HuH-7 (cell line): ENCODE results near the gene TXNL4A.

Source experiments
- DNase-seq: peaks from one replicate; pipeline ENCODE4 v3.0.0; 2011; ENCODE audit warnings: low spot score

Gene TXNL4A

GRCh38 chr18:79948719-79949411 lies 39.5 kb downstream of the TXNL4A start:
- DNase-seq = no peak

- DNase-seq = no peak
Observed at GRCh38 chr18:79947881-79948610, 40.3 kb downstream of the TXNL4A start.

- DNase-seq = no peak
Observed at GRCh38 chr18:79947054-79947755, 41.2 kb downstream of the TXNL4A start.

DNA sequence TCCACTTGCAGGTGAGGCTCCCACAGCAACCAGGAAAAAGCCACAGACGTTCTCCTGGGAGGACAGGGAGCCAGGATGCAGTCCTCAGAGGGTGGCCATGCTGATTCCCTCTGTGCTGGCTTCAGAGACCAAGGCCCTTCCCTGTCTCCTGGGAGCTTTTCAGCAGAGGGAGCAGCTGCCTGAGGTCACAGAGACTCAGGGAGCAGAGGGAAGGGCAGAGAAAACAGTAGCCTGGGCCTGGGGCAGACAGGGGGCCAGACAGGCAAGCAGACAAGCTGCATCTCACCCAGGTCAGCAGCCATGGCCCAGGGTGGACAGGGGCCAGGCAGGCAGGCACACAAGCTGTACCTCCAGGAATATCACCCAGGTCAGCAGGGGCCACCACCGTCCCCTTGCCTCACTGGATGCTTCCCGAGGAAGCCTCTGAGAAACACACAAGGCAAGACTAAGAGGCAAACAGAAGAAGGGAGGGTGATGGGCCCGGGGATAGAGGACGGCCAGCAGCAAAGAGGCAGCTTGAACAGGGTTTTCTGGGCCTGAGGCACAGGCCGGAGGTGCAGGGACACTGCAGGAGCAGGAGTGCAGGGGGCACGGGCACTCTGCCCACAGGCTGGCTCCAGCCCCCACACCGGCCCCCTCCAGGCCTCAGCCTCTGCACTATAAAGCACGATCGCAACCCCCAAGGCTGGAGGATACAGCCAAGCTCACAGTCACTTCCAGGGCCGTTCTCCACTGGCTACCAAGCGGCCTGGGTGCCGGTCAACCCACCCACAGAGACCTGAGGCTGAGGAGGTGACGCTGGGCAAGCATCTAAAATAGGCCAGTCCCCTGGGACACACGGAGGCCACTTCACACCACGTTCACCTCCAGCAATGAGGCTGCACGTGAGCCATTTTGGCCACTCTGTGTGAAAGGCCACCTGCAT lies 43.0 kb downstream of the TXNL4A start:
- no peak for DNase-seq

GRCh38 chr18:79944746-79945117 lies 43.6 kb downstream of the TXNL4A start:
- no peak for DNase-seq

DNA sequence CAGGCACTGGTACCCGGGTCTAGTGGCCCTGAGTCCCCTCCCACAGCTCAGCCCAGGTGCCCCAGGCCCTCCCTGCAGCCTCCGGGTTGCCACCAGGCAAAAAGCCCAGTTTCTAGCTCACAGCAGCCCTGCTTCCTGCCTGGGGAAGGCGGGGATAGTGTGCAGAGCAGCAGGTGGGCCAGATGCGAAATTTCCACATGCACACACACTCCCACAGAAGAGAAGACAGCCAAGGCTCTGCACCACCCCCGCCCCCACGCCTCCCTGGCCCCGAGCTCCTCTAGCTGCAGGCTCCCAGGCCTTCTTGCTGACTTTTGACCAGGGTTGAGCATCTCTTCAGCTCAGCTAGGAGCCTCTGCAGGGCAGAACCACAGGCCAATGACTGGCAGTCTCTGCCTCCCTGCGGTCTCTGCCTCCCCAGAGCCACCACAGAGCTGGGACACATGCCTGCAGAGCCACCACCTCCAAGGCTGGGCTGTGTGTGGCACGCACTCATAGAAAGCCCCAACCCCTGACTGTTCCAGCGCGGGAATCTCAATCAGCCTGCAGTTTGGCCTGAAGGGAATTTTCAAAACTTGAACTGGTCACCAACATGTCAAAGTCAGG lies 44.1 kb downstream of the TXNL4A start:
- no peak for DNase-seq

- no peak for DNase-seq
Observed at GRCh38 chr18:79943608-79944125, 44.7 kb downstream of the TXNL4A start.

GRCh38 chr18:79942786-79943607 lies 45.4 kb downstream of the TXNL4A start:
- no peak for DNase-seq

GRCh38 chr18:79942211-79942610 lies 46.2 kb downstream of the TXNL4A start:
- no peak for DNase-seq

DNA sequence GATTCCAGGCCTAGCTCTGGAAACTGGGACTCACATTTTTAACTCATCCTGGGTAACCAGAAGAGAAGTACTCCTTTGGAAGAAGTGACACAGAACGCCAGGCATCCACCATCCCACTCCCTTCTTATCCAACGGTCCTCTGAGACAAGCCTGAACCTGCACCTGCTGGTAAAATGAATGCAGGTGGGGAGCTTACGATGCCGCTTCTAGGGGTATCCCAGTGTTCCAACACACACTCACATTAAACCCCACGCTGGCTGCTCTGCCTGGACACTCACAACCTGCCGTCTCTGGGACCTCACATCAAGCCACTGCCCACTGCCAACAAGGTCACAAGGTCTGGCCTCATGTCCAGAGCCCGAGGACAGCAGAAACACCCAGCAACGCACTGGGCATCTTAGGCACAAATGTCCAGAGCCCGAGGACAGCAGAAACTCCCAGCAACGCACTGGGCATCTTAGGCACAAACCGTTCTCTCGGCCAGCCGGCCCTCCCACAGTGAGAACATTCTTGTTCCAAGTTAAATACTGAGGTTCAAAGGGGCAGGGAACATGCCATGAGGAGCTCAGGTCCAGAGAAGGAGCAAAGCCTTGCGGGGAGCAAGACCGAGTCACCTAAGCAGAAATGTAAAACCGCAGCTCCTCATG lies 46.8 kb downstream of the TXNL4A start:
- no peak for DNase-seq

DNA sequence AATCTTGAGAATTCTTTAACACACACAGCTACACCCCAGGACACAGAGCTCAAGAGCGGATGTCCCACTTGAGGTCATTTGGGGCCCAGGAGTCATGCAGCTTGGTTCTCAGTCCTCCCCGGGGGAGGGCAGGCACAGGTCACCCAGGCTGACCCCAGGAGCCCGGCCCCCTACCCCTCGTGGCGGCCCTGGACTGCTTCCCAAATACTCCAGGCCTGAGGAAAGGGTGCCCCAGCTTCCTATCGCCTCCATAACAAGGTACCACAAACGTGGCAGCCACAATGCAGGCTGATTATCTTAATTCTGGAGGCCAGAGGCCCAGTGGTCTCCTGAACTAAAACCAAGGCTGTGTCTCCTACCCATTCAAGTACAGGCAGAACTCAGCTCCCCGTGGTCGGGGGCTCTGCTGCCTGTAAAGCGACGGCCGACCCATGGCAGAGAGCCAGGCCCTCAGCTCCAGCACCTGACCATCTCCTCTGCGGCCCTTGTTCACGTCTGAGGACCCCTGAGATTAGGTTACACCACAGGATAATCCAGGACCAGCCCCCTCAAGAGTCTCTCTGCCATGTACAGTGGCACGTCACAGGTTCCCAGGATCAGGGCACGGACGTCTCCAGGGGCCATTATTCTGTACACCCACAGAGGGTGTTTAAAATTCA lies 47.4 kb downstream of the TXNL4A start:
- no peak for DNase-seq

DNA sequence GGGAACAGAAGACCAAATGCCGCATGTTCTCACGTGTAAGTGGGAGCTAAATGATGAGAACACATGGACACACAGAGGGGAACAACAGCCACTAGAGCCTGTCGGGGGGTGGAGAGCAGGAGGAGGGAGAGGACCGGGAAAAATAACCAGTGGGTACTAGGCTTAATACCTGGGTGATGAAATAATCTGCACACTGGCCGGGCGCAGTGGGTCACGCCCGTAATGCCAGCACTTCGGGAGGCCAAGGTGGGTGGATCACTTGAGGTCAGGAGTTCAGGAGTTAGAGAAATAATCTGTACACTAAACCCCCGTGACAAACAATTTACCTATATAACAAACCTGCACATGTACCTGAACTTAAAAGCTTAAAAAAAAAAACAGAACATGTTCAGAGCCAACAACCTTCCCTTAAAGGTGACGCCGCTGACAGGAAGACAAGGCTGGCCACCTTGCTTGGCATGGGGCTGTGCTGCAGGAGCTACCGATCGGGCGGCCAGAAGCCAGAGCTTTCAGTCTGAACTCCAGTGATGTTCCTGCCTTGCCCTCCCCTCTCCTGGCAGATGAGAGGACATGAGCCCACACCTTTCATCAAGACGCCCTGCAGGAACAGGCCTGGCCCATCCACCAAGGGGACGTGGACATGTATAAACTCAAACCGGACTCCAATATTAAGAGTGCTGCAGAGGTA lies 48.1 kb downstream of the TXNL4A start:
- no peak for DNase-seq

DNA sequence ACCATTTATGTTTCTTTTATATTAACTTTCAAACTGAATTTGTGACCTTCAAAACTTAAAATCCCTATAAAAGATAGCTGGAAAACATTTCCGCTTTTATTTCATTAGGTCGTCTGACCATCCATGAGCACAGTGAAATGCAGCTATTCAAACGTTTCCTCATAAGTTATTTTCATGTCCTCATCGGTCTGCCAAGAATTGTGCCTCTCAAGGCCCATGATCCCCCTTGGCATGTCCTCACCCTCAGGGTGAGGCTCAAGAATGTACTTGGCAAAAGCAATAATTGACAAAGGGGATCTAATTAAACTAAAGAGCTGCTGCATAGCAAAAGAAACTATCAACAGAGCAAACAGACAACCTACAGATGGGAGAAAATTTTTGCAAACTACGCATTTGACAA lies 49.3 kb downstream of the TXNL4A start:
- DNase-seq = no peak

GRCh38 chr18:79938196-79938595 lies 50.2 kb downstream of the TXNL4A start:
- no peak for DNase-seq

DNA sequence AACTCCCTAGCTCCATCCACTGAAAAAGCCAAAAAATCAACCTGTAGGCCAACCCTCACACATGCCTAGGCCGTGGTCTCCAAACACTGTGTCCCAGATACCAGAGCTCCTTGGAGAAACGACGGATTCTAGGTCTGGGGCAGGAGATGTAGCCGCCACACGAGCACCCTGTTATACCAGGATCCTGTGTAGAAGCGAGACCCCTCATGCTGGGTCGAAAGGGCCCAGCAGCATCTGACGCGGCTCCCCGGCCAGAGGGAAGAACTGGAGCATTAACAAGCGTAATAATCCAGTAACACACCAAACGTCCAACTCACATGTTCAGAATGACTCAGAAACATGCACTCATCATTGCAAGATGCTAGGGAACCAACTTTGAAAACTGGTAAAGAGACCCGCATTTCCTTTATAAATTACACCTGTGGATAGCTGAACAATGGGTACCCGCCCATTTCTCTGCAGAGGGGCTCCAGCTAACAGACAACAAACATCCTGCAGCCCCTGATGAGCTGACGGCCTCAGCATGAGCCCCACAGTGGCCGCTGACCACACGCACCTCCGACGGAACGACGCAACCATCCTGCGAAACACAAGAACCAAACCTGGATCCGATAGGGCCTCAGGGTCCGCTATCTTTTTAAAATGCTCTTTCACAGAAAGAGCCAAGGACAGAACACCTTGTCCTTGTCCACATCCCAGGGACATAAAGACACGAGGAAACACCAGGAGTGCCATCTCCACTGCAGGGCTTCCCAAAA lies 51.1 kb downstream of the TXNL4A start:
- DNase-seq = no peak

DNA sequence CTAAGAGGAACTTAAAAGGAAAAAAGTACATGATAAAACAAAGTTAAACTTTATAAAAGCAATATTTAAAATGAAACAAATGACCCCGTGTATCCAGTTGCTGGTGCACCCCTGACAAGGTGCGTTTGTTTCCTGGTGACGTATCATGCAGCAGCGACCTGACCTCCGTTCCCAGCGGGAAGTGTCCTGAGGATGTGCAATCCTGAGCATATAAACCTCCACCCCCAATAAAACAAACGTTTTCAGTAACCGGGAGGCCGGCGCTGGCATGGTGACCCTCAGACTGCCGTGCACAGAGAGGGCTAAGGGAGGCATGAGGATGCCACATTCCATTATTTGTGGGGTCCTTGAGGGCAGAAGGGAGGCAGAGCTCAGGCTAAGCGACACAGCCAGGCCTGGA lies 51.7 kb downstream of the TXNL4A start:
- no peak for DNase-seq

GRCh38 chr18:79935925-79936324 lies 52.4 kb downstream of the TXNL4A start:
- DNase-seq = no peak

DNA sequence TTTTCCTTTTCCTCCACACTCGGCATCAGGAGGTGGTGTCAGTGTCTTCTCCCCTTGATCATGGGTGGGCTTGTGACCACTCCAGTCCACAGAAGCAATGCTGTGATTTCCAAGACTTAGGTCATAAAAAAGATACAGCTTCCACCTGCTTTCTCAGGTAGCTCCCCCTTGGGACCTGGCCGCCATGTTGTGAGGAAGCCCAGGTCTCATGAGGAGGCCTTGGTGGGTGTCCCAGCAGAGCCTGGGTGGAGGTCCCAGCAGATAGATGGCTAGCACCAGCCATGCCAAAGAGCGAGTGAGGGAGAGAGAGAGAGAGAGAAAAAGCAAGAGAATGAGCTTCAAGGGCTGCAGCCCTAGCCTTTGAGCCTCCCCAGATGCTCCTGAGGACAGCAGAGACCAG lies 52.9 kb downstream of the TXNL4A start:
- DNase-seq = no peak
